GF-D8 (cell line): ENCODE measurements around the gene OAF.
"Not testable (repeated sequence)": the region's sequence is repeated elsewhere in the genome, so short reads cannot be mapped to it uniquely, and the experiment has no call there.

Experiments used
- DNase-seq: peaks from one replicate; lab custom pipeline; 2025; lab: John Stamatoyannopoulos, UW

The OAF gene

GRCh38 chr11:120243221-120243620, 32.4 kb downstream of the OAF start:
- no peak for DNase-seq

- DNase-seq, result no peak
Measured at GRCh38 chr11:120244476-120245365, 33.9 kb downstream of the OAF start.

GRCh38 chr11:120245434-120245833, 34.6 kb downstream of the OAF start:
- no peak for DNase-seq

GRCh38 chr11:120248551-120249278, 37.9 kb downstream of the OAF start:
- DNase-seq, result no peak

GRCh38 chr11:120249279-120250262, 38.7 kb downstream of the OAF start:
- no peak for DNase-seq

- not testable (repeated sequence) for DNase-seq
Measured at GRCh38 chr11:120253377-120253776, 42.5 kb downstream of the OAF start.

GRCh38 chr11:120254788-120255518, 44.1 kb downstream of the OAF start:
- DNase-seq, result no peak

GRCh38 chr11:120255519-120255866, 44.7 kb downstream of the OAF start:
- no peak for DNase-seq

- DNase-seq, result no peak
Measured at GRCh38 chr11:120256178-120256577, 45.3 kb downstream of the OAF start.

GRCh38 chr11:120256779-120257178, 45.9 kb downstream of the OAF start:
- DNase-seq, result no peak

- no peak for DNase-seq
Measured at GRCh38 chr11:120257346-120257745, 46.5 kb downstream of the OAF start.

GRCh38 chr11:120258661-120259060, 47.8 kb downstream of the OAF start:
- no peak for DNase-seq

- no peak for DNase-seq
Measured at GRCh38 chr11:120259241-120259640, 48.4 kb downstream of the OAF start.

GRCh38 chr11:120259988-120260565, 49.2 kb downstream of the OAF start:
- no peak for DNase-seq

- DNase-seq, result no peak
Measured at GRCh38 chr11:120260616-120261015, 49.8 kb downstream of the OAF start.

GRCh38 chr11:120261321-120261720, 50.5 kb downstream of the OAF start:
- DNase-seq, result no peak

GRCh38 chr11:120261931-120262330, 51.1 kb downstream of the OAF start:
- DNase-seq, result no peak

- DNase-seq, result no peak
Measured at GRCh38 chr11:120267319-120267718, 56.5 kb downstream of the OAF start.

- no peak for DNase-seq
Measured at GRCh38 chr11:120268686-120269085, 57.9 kb downstream of the OAF start.

- no peak for DNase-seq
Measured at GRCh38 chr11:120270386-120270785, 59.6 kb downstream of the OAF start.

- DNase-seq, result no peak
Measured at GRCh38 chr11:120271672-120272071, 60.8 kb downstream of the OAF start.
